Choroid plexus epithelial cell (primary cell): Measurements from ENCODE around the gene MBD3L3.

Experiments used
- DNase-seq: peaks from one replicate; pipeline ENCODE4 v3.0.0-alpha.2; 2010; ENCODE audit warnings: low read depth
- H3K4me3 ChIP-seq: 2 replicates; pipeline ENCODE4 v1.5.1; 2011; ENCODE audit warnings: low read depth, mild to moderate bottlenecking, control low read depth, low read length, moderate library complexity
- TF ChIP-seq, protein P1 (sequence below): conservative IDR thresholded peaks from 2 replicates; pipeline ENCODE4 v1.5.1; 2011; ENCODE audit warnings: low read depth, mild to moderate bottlenecking, control low read depth, inconsistent platforms, low read length, moderate library complexity

Gene MBD3L3

DNA sequence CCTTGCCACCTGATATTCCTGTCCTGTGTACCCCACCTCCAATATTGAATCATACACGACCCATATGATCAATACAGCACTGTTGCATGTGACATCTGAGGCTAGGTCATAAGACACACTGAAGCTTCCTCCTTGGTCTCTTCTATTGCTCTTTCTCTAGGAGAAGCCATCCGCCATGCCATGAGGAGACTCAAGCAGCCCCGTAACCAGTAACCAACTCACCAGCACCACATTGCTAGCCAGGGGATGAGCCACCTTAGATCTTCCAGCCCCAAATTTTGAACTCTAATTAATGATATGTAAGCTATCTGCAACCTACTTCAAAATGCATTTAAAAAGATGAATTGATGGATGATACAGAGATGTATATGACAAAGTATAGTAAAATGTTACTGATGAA, 39.6 kb upstream of the MBD3L3 start:
- DNase-seq: no peak
- TF ChIP-seq, protein P1, sequence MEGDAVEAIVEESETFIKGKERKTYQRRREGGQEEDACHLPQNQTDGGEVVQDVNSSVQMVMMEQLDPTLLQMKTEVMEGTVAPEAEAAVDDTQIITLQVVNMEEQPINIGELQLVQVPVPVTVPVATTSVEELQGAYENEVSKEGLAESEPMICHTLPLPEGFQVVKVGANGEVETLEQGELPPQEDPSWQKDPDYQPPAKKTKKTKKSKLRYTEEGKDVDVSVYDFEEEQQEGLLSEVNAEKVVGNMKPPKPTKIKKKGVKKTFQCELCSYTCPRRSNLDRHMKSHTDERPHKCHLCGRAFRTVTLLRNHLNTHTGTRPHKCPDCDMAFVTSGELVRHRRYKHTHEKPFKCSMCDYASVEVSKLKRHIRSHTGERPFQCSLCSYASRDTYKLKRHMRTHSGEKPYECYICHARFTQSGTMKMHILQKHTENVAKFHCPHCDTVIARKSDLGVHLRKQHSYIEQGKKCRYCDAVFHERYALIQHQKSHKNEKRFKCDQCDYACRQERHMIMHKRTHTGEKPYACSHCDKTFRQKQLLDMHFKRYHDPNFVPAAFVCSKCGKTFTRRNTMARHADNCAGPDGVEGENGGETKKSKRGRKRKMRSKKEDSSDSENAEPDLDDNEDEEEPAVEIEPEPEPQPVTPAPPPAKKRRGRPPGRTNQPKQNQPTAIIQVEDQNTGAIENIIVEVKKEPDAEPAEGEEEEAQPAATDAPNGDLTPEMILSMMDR: no peak
- H3K4me3 ChIP-seq: no peak overlapping the region

DNA sequence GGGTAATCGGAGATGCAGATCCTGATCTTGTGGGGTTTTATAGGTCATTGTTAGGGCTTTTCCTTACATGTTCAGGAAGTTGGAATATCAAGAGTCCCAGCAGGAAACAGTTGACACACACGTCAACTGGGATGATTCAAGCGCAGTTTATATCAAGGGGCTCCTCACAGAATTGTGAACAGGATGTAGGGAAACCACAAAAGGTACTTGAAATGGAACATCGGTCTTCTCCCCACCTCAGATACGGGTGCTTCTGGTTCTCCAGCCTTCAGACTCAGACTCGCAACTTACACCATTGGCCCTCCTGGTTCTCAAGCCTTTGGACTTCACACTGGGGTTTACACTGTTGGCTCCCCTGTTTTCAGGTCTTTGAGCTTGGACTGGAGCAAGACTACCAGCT, 30.5 kb upstream of the MBD3L3 start:
- DNase-seq: no peak
- H3K4me3 ChIP-seq: no peak overlapping the region
- TF ChIP-seq, protein P1: no peak

DNA sequence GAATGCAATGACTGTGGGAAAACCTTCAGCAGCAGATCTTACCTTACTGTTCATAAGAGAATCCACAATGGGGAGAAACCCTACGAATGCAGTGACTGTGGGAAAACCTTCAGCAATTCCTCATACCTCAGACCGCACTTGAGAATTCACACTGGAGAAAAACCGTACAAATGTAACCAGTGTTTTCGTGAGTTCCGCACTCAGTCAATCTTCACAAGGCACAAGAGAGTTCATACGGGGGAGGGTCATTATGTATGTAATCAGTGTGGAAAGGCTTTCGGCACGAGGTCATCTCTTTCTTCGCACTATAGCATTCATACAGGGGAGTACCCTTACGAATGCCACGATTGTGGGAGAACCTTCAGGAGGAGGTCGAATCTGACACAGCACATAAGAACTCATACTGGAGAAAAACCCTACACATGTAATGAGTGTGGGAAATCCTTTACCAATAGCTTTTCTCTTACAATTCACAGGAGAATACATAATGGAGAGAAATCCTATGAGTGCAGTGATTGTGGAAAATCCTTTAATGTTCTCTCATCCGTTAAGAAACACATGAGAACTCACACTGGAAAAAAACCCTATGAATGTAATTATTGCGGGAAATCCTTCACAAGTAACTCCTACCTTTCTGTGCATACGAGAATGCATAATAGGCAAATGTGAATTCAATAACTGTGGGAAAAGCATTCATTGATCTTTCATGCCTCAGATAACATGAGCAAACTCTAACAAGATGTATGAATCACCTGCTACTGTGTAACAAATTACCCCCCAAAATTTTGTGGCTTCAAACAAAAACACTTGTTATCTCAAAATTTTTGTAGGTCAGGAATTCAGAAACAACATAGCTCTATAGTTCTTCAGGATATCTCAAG, 24.8 kb upstream of the MBD3L3 start:
- TF ChIP-seq, protein P1: no peak
- no peak overlapping the region for H3K4me3 ChIP-seq
- peak; percentile 54 for DNase-seq

DNA sequence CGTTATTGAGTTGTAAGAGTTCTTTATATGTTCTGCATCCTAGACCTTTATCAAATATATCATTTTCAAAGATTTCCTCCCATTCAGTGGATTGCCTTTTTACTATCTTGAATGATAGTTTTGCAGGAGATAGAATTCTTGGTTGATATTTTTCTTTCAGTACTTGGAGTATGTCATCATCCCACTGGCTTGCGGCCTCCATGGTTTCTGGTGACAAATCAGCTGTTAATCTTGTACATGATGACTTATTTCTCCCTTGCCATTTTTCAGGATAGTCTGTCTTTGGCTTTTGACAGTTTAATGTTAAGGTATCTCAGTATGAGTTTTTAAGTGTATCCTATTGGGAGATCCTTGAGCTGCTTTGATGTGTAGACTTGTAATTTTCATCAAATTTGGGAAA, 19.5 kb upstream of the MBD3L3 start:
- H3K4me3 ChIP-seq: no peak overlapping the region
- TF ChIP-seq, protein P1: no peak
- no peak for DNase-seq

DNA sequence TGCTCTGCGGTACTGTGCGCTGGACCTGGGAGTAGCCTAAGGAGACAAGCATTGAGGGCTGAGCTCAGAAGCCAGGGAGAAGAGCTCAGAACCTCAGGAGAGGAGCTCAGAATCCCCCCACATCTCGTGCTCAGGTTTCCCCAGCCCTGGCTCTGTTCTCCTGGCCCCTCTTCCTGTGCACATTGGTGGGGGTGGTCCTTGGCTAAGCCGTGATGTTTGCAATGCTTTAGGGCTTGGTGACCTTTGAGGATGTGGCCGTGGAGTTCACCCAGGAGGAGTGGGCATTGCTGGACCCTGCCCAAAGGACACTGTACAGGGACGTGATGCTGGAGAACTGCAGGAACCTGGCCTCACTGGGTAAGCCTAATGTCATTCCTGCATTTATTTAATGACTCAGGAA, 17.7 kb upstream of the MBD3L3 start:
- no peak overlapping the region for H3K4me3 ChIP-seq
- TF ChIP-seq, protein P1: no peak
- no peak for DNase-seq

DNA sequence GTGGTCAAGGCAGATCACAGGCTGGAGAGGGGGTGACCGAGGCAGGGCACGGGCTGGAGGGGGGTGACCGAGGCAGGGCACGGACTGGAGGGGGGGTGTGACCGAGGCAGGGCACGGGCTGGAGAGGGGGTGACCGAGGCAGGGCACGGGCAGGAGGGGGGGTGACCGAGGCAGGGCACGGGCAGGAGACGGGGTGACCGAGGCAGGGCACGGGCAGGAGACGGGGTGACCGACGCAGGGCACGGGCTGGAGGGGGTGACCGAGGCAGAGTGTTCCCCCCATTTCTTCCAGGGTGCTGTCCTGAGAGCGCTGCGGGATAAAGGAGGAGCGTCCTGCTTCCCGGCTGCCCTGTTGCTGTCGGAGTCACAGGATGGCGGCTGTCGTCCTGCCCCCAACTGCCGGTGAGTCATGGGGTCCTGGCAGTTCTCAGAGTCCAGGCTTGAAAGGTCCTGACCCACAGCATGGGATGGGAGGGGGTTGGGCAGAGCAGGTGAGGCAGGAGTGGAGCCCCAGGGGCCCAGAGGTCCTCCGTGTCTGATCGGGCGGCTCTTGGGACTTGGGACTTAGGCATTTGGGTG, 16.3 kb upstream of the MBD3L3 start:
- no peak overlapping the region for H3K4me3 ChIP-seq
- TF ChIP-seq, protein P1: no peak
- no peak for DNase-seq
